ENCODE measurements around the gene CACNA1D.
"Not testable (repeated sequence)": the region's sequence is repeated elsewhere in the genome, so short reads cannot be mapped to it uniquely, and the experiment has no call there.

CACNA1D gene

GRCh38 chr3:53618524-53618906 lies 124.1 kb downstream of the CACNA1D start:
- DNase-seq = no peak

- no peak for DNase-seq
Observed at GRCh38 chr3:53618936-53619335, 124.5 kb downstream of the CACNA1D start.

GRCh38 chr3:53624061-53624857 lies 129.8 kb downstream of the CACNA1D start:
- no peak for DNase-seq

GRCh38 chr3:53626876-53627275 lies 132.5 kb downstream of the CACNA1D start:
- DNase-seq = no peak

DNA sequence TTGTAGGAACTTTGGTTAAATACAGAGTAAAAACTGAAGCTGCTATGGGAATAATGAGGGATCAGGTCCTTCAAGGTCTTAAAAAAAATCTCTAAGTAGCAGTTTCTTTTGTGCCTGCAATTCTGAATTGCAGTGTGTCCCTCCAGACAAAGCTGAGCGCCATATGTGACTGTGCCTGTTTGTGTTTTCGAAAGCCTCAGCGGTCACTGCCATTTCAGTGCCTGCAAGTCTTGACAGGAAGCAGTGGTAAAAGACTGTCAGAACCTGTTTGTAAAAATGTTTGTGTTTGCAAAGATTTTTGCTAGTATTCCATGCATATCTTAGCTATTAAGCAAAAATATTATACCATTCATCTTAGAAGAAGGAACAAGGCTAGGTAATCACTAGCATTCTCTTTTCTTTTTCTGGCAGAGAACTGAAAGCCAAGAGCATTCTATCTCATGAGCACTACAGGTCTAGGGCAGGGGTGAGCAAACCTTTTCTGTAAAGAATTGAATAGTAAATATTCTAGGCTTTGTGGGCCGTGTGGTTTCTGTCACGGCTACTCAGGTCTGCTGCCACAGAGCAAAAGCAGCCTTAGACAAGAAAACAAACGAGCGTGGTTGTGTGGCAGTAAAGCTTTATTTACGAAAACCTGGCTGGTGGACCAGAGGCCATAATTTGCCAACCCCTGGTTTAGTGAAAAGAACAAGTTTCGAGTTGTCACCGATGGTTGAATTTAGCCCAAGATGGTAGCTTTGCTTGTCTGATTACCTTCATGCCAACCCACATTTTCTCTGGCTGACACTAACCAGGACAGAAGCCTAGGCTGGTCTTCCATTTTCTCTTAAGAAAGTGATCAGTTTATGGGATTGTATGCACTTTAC lies 134.4 kb downstream of the CACNA1D start:
- DNase-seq = no peak

DNA sequence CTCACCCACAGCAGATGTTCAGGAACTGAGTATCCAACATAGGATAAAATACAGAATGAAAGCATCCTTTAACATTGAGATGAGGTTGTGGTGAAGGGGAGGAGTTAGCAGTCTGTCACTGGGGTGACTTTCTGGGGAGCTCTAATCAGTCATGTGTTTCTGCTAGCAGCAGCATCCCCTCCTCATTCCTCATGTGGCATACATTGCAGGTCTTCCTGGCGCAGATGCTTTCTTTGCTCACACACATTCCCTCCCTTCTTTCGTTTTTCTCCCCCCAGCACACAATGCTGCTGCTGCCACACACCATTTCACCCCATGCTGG lies 135.0 kb downstream of the CACNA1D start:
- no peak for DNase-seq

GRCh38 chr3:53630547-53630946 lies 136.1 kb downstream of the CACNA1D start:
- DNase-seq = peak; percentile 73

DNA sequence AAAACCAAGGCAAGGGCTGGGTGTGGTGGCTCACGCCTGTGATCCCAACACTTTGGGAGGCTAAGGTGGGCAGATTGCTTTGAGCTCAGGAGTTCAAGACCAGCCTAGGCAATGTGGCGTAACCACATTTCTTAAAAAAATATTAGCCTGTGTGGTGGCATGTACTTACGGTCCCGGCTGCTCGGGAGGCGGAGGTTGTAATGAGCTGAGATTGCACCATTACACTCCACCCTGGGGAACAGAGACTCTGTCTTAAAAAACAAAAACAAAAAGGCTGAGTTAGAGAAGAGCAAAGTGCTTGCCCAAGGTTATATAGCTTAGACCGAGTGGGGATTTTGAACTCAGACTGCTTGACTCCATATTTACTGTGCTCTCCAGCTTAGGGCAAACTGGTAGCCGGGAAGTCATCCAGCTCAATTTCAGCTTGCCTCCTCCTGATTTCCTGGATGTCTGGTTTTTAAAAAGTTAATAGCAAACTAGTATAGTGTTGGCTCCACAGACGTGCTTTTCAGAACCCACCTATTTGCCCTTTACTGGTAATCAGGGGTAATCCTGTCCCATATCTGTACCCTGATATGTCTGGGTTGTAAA lies 138.9 kb downstream of the CACNA1D start:
- DNase-seq = no peak

GRCh38 chr3:53635041-53635440 lies 140.6 kb downstream of the CACNA1D start:
- DNase-seq = no peak

- DNase-seq = not testable (repeated sequence)
Observed at GRCh38 chr3:53638806-53639205, 144.4 kb downstream of the CACNA1D start.

DNA sequence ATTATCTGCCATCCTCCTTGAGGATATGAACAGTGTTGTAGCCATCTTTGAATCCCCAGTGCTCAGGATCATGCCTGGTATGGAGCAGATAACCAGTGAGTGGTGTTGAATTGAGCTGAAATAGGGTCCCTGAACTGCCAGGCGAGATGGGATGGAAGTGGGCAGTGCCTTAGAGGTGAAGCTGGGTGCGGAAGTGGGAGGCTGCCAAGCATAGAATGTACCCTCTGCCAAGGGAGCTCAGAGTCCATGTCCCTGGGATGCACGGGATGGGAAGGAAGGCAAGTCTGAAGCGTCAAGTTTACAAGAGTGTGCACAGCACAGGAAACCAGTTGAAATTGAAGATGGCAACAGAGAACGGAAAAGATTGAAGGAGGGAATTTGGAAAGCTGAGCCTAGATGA lies 147.0 kb downstream of the CACNA1D start:
- no peak for DNase-seq

DNA sequence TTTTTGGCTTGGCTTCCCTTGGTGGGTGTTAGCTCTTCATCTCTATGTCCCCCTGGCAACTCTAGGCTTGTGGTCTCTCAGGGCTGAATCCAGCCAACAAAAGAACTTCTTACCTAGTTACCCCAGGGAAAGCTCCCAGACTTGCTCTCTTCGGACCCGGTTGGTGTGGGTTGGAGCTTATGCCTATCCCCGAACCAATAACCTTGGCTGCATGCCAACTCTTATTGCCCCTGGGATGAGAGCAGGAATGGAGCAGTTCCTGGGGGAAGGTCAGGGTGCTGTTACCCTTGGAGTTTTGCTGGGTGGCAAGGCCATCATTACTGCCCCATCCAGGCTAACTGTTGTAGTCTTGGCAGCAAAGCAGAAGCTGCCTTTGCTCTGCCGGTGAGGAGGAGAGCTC lies 147.8 kb downstream of the CACNA1D start:
- no peak for DNase-seq

GRCh38 chr3:53643757-53644156 lies 149.3 kb downstream of the CACNA1D start:
- peak; percentile 1 for DNase-seq

DNA sequence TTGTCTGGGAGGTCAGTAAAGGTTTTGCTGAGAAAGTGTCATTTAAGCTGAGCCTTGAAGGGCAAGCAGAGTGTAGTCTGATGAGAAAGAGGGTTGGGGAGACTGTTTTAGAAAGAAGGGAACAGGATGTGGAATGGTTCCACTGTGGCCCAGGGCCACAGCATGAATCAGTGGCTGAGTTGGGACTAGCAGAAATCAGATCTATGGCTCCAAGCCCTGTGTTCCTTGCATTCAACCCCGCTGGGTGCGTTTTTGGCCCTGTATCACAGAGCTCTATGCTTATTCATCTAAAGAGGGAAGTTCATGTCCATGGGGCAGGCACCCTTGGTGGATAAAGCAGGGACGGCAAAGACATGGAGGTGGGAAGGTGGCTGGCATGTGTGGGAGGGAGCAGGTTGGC lies 151.3 kb downstream of the CACNA1D start:
- DNase-seq = no peak

DNA sequence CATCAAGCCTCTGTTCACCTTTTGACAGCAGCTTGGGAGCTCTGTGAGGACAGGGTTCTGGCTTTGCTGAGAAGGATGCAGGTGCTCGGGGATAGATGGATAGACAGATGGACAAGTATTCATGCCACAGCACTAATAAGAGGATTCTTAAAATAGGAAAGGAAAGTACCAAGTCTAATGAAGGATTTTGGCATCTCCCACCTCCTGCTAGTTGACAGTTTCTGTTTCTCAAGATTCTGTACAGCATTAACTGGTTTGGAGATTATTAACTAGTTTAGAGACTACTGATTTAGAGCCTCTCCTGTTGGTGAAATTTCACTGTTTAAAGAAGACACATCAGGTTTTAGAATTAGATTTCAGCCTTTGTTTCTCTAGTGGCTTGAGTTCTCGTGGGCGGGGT lies 152.3 kb downstream of the CACNA1D start:
- no peak for DNase-seq

DNA sequence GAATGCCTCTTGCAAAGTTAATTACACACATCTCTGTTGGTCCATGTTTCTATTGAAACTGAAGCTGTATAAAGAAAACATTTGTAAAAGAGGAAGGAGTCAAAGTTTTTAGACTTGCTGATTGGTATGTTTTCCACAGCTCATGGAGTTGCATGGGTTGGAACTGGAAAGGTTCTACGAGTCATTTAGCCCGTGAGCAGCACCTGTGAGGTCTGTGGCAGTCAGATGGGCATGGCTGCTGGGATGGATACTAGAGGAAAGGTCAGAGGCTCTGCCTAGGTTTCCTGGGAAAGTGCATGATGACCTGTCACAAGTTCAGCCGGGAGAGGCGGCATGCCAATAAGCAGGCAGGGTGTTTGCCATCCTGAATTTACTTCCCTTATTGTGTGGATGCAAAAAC lies 155.4 kb downstream of the CACNA1D start:
- no peak for DNase-seq

DNA sequence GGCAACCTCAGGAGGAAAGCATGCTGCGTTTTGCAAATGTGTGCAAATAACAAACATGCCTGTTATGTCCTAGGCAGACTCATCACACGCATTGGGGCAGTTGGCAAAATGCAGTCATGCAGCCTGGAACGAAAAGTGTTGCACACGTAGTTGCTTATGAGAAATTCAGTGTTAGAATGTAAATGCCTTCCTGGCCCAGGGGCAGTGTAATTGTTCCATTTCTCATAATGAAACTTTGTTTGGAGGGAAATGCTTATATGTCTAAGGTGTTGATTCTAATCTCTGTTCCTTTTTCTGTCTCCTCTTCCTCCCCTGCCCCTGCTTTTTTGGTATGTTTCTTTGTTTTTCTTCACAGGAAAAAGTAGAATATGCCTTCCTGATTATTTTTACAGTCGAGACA lies 156.0 kb downstream of the CACNA1D start:
- no peak for DNase-seq

- no peak for DNase-seq
Observed at GRCh38 chr3:53650928-53651661, 156.7 kb downstream of the CACNA1D start.

GRCh38 chr3:53651927-53652326 lies 157.5 kb downstream of the CACNA1D start:
- no peak for DNase-seq

GRCh38 chr3:53657651-53658050 lies 163.2 kb downstream of the CACNA1D start:
- no peak for DNase-seq

DNA sequence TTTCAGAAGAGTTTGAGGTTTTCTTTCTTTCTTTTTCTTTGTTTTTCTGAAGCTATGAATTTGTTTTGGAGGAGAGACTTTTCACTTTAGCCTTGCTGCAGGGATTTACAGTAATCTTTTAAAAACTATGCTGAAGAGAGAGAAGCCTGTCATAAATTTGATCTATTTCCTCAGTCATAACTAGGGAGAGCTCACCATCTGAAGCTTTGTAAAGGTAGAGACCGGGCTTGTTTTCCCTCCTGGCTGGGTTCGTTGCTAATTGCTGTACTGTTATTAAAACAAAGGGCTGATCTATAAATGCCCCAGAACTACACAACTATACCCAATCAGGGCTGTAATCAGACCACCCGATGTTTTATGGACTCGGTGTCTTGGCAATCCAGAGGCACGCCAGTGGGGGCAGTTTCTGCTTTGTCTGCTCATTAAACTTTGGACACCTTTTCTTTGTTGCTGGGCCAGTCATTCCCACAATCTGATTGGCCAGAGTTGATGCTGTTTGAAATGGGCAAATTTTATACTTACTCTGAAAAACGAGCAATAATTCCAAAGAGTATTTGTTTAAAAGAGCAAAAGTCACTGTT lies 164.3 kb downstream of the CACNA1D start:
- DNase-seq = no peak

GRCh38 chr3:53659996-53660395 lies 165.6 kb downstream of the CACNA1D start:
- no peak for DNase-seq

DNA sequence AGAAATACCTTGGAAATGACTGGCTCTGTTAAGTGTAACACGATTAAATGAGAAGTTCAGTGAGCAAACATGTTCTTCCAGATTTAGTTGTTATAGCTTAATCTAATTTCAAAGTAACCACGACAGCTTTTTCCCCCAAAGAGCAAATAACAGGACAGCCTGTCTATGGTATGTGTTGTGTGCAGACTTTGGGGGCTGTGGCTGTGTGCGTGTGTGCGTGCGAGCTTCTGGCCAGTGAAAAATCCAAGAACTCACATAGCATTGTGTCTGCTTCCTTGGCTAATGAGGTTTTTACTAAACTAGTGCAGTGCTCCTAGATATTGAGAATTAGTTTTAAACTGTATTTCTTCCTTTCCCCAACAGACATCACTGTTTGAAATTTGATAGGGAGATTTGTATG lies 167.1 kb downstream of the CACNA1D start:
- no peak for DNase-seq
